Activated naive CD4-positive, alpha-beta T cell treated with anti-CD3 and anti-CD28 coated beads, Interleukin-2, amount 50 U/mL, for 24 hours (primary cell): Measurements from ENCODE around the gene PCCB.
"Not testable (repeated sequence)": the region's sequence is repeated elsewhere in the genome, so short reads cannot be mapped to it uniquely, and the experiment has no call there.

ENCODE experiments used
- H3K27ac Mint-ChIP-seq: one replicate; pipeline ENCODE4 v1.8.0; 2021; ENCODE audit warnings: mild to moderate bottlenecking, mixed read lengths
- H3K27me3 Mint-ChIP-seq: one replicate; pipeline ENCODE4 v1.8.0; 2021; ENCODE audit warnings: mixed read lengths
- H3K36me3 Mint-ChIP-seq: one replicate; pipeline ENCODE4 v1.8.0; 2021; ENCODE audit warnings: mixed read lengths
- H3K4me1 Mint-ChIP-seq: one replicate; pipeline ENCODE4 v1.8.0; 2021; ENCODE audit warnings: mixed read lengths
- H3K4me3 Mint-ChIP-seq: one replicate; pipeline ENCODE4 v1.8.0; 2021; ENCODE audit warnings: mild to moderate bottlenecking, mixed read lengths
- H3K9me3 Mint-ChIP-seq: one replicate; pipeline ENCODE4 v1.8.0; 2021; ENCODE audit warnings: mixed read lengths

The PCCB gene

DNA sequence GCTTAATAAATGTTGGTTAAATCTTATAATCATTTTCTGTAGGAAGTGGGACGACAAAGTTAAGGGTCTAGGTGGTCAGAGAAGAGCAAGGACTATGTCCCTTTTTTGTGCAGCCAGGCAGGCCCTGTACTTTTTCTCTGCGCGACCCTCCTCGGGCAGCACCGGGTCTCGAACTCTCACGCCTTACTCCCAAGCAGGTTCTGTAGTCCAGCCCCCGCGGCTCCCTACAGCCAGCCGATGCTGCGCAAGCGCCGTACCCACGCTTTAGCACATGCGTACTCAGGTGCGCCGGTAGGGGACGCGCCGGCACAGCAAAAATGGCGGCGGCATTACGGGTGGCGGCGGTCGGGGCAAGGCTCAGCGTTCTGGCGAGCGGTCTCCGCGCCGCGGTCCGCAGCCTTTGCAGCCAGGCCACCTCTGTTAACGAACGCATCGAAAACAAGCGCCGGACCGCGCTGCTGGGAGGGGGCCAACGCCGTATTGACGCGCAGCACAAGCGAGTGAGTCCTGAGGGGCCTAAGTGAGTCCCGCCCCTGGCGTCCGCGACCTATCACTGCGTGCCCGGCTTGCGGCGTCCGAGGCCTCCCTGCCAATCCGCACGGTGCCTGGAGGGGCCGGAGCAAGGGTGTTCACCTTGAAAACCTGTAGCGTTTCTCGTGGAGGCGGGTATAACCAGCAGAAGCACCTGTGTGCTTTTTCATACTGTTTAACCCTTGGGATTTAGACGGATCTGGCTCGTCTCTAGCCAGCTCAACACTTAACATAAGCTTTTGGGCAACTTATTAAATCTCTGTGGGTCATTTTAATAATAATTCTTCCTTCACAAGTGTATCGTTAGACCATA is at the start of gene PCCB:
Gene PCCB (plus strand): TSS at position 282 of the 844 bp plus-strand sequence. CDS start 36 bp downstream, at position 318.
- H3K27ac Mint-ChIP-seq, result peak within 1 kb of the TSS; percentile 92
- no peaks in the 10 kb centered on the region for H3K27me3 Mint-ChIP-seq
- peaks cover 25% of the 10 kb centered on the region for H3K4me1 Mint-ChIP-seq
- peaks cover 1% of the 10 kb centered on the region for H3K36me3 Mint-ChIP-seq
- no peaks in the 10 kb centered on the region for H3K9me3 Mint-ChIP-seq
- peak within 1 kb of the TSS; percentile 92 for H3K4me3 Mint-ChIP-seq

DNA sequence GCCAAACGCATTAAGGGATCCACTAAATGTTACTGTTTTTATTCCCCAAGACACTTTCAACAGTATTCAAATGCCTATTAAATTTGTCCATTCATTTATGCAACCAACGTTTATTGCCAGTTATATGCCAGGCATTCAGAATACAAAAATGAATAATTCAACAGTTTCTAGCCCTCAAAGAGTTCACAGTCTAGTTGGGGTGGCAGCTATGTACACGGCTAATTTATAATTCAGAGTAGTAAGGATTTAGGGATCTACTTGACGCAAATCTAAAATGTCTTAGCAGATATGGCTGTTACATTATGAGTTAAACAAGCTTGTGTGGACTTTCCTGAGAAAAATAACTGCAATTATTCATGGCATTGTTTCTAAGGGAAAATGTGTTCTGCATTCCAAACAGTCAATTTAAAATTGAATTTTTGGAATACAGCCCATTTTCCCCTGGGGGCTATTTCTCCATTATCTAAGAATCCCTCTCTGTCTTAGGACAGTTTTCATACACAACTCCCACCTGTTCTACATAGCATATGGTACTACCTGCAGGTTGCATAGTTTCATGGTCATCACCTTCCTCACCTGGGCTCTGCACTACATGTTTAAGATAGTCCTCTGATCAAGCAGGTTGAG is 42.5 kb upstream of the PCCB start:
- H3K27ac Mint-ChIP-seq, result no peak overlapping the region
- H3K36me3 Mint-ChIP-seq, result no peaks in the 10 kb centered on the region
- no peaks in the 10 kb centered on the region for H3K4me1 Mint-ChIP-seq
- H3K4me3 Mint-ChIP-seq, result no peak overlapping the region
- no peaks in the 10 kb centered on the region for H3K9me3 Mint-ChIP-seq
- H3K27me3 Mint-ChIP-seq, result peaks cover 8% of the 10 kb centered on the region

GRCh38 chr3:136209921-136210320 is 40.2 kb upstream of the PCCB start:
- Mint-ChIP-seq H3K9me3 (no peaks in the 10 kb centered on the region), H3K27ac (no peak overlapping the region), H3K27me3 (peaks cover 8% of the 10 kb centered on the region), H3K4me1 (no peaks in the 10 kb centered on the region), H3K36me3 (no peaks in the 10 kb centered on the region), H3K4me3 (no peak overlapping the region)

DNA sequence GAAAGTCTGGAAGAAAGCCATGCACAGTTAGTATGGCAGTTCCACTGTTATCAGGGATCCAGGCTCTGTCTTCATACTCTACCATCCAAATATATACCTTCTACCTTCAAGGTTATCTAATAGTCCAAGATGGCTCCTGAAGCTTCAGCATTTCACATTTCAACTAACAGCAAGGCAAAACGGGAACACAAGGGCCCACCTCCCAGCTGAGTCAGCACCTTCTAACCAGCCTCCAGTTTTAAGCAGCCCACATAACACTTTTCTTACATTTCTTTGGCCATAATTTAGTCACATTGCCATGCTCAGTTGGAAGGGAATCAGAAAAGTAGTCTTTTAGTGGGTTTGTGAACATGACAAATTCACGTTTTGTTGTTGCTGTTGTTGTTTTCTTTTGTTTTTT is 38.6 kb upstream of the PCCB start:
- H3K27ac Mint-ChIP-seq, result no peak overlapping the region
- no peaks in the 10 kb centered on the region for H3K4me1 Mint-ChIP-seq
- H3K27me3 Mint-ChIP-seq, result peaks cover 6% of the 10 kb centered on the region
- no peak overlapping the region for H3K4me3 Mint-ChIP-seq
- H3K9me3 Mint-ChIP-seq, result no peaks in the 10 kb centered on the region
- H3K36me3 Mint-ChIP-seq, result no peaks in the 10 kb centered on the region

GRCh38 chr3:136222746-136223145 is 27.4 kb upstream of the PCCB start:
- H3K4me3 Mint-ChIP-seq, H3K9me3 Mint-ChIP-seq, H3K36me3 Mint-ChIP-seq, H3K27me3 Mint-ChIP-seq, H3K27ac Mint-ChIP-seq, H3K4me1 Mint-ChIP-seq: not testable (repeated sequence)

- Mint-ChIP-seq H3K27me3 (no peaks in the 10 kb centered on the region), H3K4me3 (no peak overlapping the region), H3K36me3 (no peaks in the 10 kb centered on the region), H3K9me3 (no peaks in the 10 kb centered on the region), H3K27ac (no peak overlapping the region), H3K4me1 (no peaks in the 10 kb centered on the region)
Measured at GRCh38 chr3:136232413-136232812, 17.7 kb upstream of the PCCB start.

DNA sequence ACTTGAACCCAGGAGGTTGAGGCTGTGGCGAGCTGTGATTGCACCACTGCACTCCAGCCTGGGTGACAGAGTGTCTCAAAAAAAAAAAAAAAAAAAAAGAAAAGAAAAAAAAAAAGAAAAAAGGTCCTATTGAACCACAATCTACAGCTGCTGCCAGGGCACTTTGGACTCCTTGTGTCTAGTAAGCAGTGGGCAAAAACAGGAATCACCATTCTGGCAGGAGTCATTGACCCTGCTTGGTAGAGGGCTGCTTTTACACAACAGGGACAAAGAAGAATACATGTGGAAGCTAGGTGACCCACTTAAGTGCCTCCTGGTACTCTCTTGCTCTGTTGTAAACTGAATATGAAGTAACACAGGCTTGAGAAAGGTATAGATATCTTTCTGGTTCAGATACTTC is 14.6 kb upstream of the PCCB start:
- no peak overlapping the region for H3K4me3 Mint-ChIP-seq
- H3K27ac Mint-ChIP-seq, result no peak overlapping the region
- no peaks in the 10 kb centered on the region for H3K4me1 Mint-ChIP-seq
- H3K36me3 Mint-ChIP-seq, result no peaks in the 10 kb centered on the region
- H3K27me3 Mint-ChIP-seq, result no peaks in the 10 kb centered on the region
- H3K9me3 Mint-ChIP-seq, result no peaks in the 10 kb centered on the region

DNA sequence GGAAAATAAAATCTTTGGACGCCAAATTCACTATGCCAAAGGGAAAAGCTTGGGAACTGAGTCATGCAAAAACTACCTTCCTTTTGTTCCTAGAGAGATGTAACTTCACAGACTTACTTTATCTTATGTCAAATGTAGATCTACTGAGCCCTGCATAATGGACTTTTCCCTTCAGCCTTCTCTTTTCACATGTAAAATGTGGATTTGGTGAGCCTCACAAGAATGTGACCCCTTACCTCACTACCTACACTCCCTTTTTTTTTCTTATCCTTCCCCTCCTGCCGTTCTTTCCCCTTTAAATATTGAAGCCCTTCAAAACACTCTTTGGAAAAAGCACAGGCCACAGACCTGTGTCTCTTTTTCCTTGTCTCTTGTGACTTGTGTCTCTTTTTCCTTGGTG is 14.0 kb upstream of the PCCB start:
- Mint-ChIP-seq H3K36me3 (no peaks in the 10 kb centered on the region), H3K4me1 (no peaks in the 10 kb centered on the region), H3K27me3 (no peaks in the 10 kb centered on the region), H3K27ac (no peak overlapping the region), H3K9me3 (no peaks in the 10 kb centered on the region), H3K4me3 (no peak overlapping the region)

- Mint-ChIP-seq H3K4me3 (no peak overlapping the region), H3K27me3 (no peaks in the 10 kb centered on the region), H3K36me3 (no peaks in the 10 kb centered on the region), H3K9me3 (no peaks in the 10 kb centered on the region), H3K4me1 (no peaks in the 10 kb centered on the region), H3K27ac (no peak overlapping the region)
Measured at GRCh38 chr3:136237103-136237502, 13.0 kb upstream of the PCCB start.

DNA sequence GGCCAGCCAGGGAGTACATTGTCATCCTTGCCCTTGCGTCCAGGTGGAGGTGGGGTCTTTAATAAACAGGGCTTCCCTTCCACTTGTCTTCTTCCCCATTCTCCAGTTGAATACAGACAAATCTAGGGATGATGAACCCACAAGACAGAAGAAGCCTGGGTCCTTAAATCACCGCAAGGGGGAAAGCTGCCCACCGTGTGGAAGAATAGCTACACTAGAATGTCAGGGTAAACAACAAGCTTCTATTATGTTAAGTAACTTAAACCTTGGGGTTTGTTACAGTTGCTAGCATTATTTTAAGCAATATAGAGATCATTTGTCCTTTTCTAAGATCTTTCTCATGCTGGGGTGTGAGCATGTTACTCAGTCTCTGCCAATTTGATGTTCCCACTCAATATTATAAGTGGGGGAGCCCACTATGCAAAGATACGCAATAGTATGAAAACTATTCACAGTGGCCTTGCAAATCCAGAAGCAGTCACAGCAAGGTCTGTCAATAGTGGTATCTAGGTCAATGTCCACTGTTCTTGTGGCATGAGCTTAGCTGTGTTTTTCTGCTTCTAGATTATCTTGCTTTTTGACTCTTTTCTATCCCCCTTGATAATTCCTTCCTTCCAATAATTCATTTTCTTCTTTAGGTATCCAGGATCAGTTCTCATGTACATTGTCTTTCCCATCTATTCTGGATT is 12.0 kb upstream of the PCCB start:
- H3K27ac Mint-ChIP-seq, result no peak overlapping the region

GRCh38 chr3:136239094-136239493 is 11.0 kb upstream of the PCCB start:
- H3K36me3 Mint-ChIP-seq, result no peaks in the 10 kb centered on the region
- no peaks in the 10 kb centered on the region for H3K27me3 Mint-ChIP-seq
- H3K9me3 Mint-ChIP-seq, result no peaks in the 10 kb centered on the region
- H3K4me3 Mint-ChIP-seq, result no peak overlapping the region
- H3K4me1 Mint-ChIP-seq, result no peaks in the 10 kb centered on the region
- H3K27ac Mint-ChIP-seq, result no peak overlapping the region

More for the DNA sequence above, 12.0 kb upstream of the PCCB start:
- Mint-ChIP-seq H3K4me3 (no peak overlapping the region), H3K4me1 (no peaks in the 10 kb centered on the region), H3K27me3 (no peaks in the 10 kb centered on the region), H3K36me3 (no peaks in the 10 kb centered on the region), H3K9me3 (no peaks in the 10 kb centered on the region)

DNA sequence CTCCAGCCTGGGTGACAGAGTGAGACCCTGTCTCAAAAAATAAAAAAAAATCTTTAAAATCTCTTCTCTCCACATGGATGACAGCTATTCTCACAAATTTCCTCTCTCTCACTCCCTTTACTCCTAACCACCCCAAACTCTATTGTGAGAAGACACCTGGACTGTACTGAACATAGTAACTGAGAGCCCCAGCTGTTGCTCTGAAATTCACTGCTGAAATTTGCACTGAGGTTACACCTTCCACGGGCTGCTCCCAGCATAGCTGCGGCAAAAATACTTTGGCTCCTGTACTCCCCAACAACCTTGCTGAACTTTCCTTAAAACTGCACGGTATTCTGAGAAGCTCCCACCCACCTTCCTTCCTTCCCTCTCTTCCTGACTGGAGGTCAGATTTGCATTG is 4.4 kb upstream of the PCCB start:
- Mint-ChIP-seq H3K9me3 (no peaks in the 10 kb centered on the region), H3K27ac (no peak overlapping the region), H3K4me1 (peaks cover 8% of the 10 kb centered on the region), H3K36me3 (no peaks in the 10 kb centered on the region), H3K4me3 (no peak overlapping the region), H3K27me3 (no peaks in the 10 kb centered on the region)

GRCh38 chr3:136247436-136247835 is 2.7 kb upstream of the PCCB start:
- Mint-ChIP-seq H3K27me3 (no peaks in the 10 kb centered on the region), H3K4me3 (no peak overlapping the region), H3K9me3 (no peaks in the 10 kb centered on the region), H3K27ac (no peak overlapping the region), H3K36me3 (no peaks in the 10 kb centered on the region), H3K4me1 (peaks cover 22% of the 10 kb centered on the region)

GRCh38 chr3:136247855-136248590 is 2.1 kb upstream of the PCCB start:
- no peaks in the 10 kb centered on the region for H3K27me3 Mint-ChIP-seq
- no peak overlapping the region for H3K27ac Mint-ChIP-seq
- H3K36me3 Mint-ChIP-seq, result no peaks in the 10 kb centered on the region
- H3K4me3 Mint-ChIP-seq, result no peak overlapping the region
- peaks cover 22% of the 10 kb centered on the region for H3K4me1 Mint-ChIP-seq
- H3K9me3 Mint-ChIP-seq, result no peaks in the 10 kb centered on the region

DNA sequence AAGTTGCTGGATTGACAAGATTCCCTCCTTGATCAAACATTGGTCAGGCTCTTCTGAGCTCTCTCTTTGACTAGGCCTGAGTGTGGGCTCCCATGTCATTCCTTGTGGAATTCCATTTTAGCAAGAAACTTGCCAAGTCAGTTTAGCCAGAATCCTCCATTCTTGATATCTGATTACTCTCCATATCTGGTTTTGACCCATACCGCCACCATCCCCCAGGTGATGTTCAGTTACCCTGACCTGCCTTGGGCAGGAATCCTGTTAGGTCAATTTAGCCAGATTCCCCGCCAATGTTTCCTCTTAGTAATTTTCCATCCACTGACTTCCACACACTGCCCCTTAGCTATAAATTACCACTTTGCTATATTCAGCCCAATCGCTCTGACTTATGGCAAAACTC is 1.0 kb upstream of the PCCB start:
- peaks cover 25% of the 10 kb centered on the region for H3K4me1 Mint-ChIP-seq
- H3K36me3 Mint-ChIP-seq, result peaks cover 1% of the 10 kb centered on the region
- no peak overlapping the region for H3K27ac Mint-ChIP-seq
- H3K27me3 Mint-ChIP-seq, result no peaks in the 10 kb centered on the region
- H3K9me3 Mint-ChIP-seq, result no peaks in the 10 kb centered on the region
- peak overlapping the region; percentile 19 for H3K4me3 Mint-ChIP-seq
